Measurements from ENCODE around the gene CEP78. TPM values are rescaled to one million over a fixed set of nuclear protein-coding genes. Genes with fewer than 3 reads are reported as not detected.

The CEP78 gene
- total RNA-seq, 2 donors from 2014 or later = 22.6 to 37.2 TPM

DNA sequence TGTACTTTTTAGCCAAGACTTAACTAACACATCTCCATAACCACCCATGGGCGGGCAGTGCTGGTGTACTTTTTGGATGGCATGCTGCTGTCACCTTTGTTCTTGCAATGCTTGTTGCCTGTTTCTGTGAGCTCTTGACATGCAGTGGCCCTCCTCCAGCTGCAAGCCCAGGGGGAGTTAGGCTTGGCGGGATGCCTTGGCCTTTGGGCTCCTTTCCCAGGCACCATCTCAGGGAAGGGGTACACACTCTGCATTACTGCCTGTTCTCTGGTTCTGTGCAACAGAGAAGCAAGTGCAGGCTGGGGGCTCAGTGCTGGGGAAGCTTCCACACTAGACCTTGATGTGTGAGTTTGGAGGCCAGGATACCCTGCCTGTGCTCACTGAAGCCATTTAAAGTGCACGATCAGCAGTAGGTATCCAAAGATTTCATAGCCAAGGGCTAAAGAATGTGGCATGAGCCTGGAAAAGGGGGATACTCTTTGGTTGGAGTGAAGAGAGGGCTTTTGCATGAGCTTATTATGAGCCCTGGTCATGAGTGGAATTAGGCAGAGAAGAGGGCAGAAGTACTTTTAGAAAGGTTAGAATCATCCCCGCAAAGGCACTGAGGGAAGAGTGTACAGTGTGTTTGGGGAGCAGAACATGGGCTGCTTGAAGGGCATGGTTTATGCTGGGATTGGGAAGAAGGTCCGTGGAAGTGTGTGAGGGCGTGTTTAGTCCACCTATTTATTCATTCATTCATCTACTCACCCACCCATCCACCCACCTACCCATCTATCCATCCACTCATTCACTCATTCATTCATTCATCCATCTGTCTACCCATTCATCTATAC is 83.5 kb downstream of the CEP78 start:
- Mint-ChIP-seq H3K27me3 (no peaks in the 10 kb centered on the region), H3K4me1 (peaks cover 8% of the 10 kb centered on the region), H3K9me3 (no peaks in the 10 kb centered on the region), H3K27ac (no peak overlapping the region), H3K36me3 (ENCODE audit: low read depth) (peaks cover 79% of the 10 kb centered on the region), H3K4me3 (no peak overlapping the region)
- ATAC-seq (replicated peaks) = no peak

- Mint-ChIP-seq H3K4me1 (peaks cover 4% of the 10 kb centered on the region), H3K36me3 (ENCODE audit: low read depth) (peaks cover 79% of the 10 kb centered on the region), H3K27ac (no peak overlapping the region), H3K27me3 (no peaks in the 10 kb centered on the region), H3K9me3 (no peaks in the 10 kb centered on the region), H3K4me3 (no peak overlapping the region)
- no peak for ATAC-seq (replicated peaks)
Observed at GRCh38 chr9:78320030-78320693, 84.3 kb downstream of the CEP78 start.

DNA sequence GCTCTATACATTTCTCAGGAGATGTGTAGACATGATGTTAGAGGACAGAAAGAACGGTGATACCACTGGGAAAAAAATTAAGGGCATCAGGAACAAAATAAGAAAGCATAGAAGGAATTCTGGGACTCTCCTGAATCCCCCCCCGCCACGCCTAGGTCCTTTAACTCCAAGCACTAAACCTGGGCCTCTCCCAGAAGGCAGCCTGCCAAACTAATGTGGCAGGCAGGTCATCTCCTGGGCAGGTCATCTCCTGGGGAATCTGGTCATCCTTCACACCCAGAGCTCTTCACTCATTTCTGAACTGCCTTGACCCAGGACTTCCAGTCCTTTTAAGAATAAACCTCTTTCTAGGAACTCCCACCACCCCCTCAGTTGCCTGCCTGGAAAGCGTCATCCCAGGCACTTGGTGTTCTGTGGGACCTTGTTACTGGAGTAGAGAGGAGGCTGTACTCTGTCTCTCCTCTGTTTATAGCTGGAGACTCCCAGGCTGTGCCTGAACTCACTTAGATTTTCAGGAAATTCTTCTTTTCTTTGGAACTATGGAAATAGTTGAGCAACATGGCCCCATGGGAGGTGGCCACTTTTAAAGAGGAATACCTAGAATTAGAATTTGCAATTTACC is 85.1 kb downstream of the CEP78 start:
- no peak overlapping the region for H3K4me3 Mint-ChIP-seq
- peaks cover 10% of the 10 kb centered on the region for H3K4me1 Mint-ChIP-seq
- peaks cover 88% of the 10 kb centered on the region for H3K36me3 Mint-ChIP-seq (ENCODE audit: low read depth)
- H3K27ac Mint-ChIP-seq = peak overlapping the region; percentile 22
- ATAC-seq (replicated peaks) = no peak
- no peaks in the 10 kb centered on the region for H3K9me3 Mint-ChIP-seq
- no peaks in the 10 kb centered on the region for H3K27me3 Mint-ChIP-seq

- Mint-ChIP-seq H3K36me3 (ENCODE audit: low read depth) (peaks cover 88% of the 10 kb centered on the region), H3K9me3 (no peaks in the 10 kb centered on the region), H3K4me3 (no peak overlapping the region), H3K27me3 (no peaks in the 10 kb centered on the region), H3K27ac (peak overlapping the region; percentile 22), H3K4me1 (peaks cover 10% of the 10 kb centered on the region)
- no peak for ATAC-seq (replicated peaks)
Observed at GRCh38 chr9:78321505-78321904, 85.6 kb downstream of the CEP78 start.

DNA sequence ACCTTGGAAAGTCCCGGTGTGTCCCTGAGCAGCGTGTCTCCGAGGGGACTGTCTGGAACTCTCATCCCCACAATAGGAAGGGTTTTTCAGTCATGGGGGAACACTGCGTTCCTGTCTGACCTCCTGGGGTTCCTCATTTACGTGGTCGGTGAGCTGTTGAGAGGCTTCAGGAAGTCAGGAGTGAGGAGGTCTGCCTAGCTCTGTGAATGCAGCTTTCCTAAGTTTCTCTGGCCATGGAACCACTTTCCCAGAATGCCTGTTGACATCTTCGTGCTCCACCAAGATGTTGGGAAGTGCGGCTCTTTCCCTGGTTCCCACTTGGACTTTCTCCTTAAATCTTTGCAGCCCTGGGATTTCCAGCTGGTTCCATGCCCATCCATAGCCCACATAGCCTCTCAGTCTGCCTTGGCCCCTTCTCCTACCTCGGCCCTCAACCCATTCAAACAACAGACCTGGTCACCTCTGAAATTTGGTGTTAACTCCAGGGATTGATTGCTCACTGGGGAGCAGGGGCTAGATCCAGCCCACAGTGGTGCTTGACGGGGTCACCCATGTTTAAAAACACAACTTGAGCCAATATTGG is 88.3 kb downstream of the CEP78 start:
- Mint-ChIP-seq H3K36me3 (ENCODE audit: low read depth) (peaks cover 84% of the 10 kb centered on the region), H3K4me3 (no peak overlapping the region), H3K4me1 (peaks cover 10% of the 10 kb centered on the region), H3K27ac (no peak overlapping the region), H3K9me3 (no peaks in the 10 kb centered on the region), H3K27me3 (no peaks in the 10 kb centered on the region)
- no peak for ATAC-seq (replicated peaks)

DNA sequence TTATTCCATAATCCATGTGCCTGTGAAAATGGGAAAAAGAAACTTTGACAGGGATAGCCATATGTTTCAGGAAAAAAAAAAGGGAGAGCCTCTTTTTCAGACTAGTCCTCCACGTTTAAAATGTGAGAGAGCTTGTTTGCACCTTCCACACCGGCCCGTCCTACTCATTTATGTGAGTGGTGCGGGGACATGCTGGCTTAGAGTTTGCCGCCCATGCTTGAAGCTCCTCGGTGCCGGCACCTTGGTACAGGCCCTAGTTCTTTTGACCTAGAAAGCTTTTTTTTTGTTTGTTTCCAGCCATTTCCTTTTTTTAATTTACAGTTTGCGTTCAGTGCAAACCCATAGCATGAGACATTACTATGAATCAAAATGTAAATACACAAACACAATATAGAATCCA is 88.8 kb downstream of the CEP78 start:
- H3K27ac Mint-ChIP-seq = no peak overlapping the region
- H3K4me3 Mint-ChIP-seq = no peak overlapping the region
- H3K36me3 Mint-ChIP-seq (ENCODE audit: low read depth) = peaks cover 84% of the 10 kb centered on the region
- H3K27me3 Mint-ChIP-seq = no peaks in the 10 kb centered on the region
- H3K4me1 Mint-ChIP-seq = peaks cover 10% of the 10 kb centered on the region
- no peaks in the 10 kb centered on the region for H3K9me3 Mint-ChIP-seq
- no peak for ATAC-seq (replicated peaks)

- H3K4me1 Mint-ChIP-seq = peaks cover 6% of the 10 kb centered on the region
- ATAC-seq (replicated peaks) = no peak
- H3K27me3 Mint-ChIP-seq = no peaks in the 10 kb centered on the region
- peaks cover 84% of the 10 kb centered on the region for H3K36me3 Mint-ChIP-seq (ENCODE audit: low read depth)
- H3K9me3 Mint-ChIP-seq = no peaks in the 10 kb centered on the region
- H3K4me3 Mint-ChIP-seq = no peak overlapping the region
- no peak overlapping the region for H3K27ac Mint-ChIP-seq
Observed at GRCh38 chr9:78325343-78325742, 89.5 kb downstream of the CEP78 start.

DNA sequence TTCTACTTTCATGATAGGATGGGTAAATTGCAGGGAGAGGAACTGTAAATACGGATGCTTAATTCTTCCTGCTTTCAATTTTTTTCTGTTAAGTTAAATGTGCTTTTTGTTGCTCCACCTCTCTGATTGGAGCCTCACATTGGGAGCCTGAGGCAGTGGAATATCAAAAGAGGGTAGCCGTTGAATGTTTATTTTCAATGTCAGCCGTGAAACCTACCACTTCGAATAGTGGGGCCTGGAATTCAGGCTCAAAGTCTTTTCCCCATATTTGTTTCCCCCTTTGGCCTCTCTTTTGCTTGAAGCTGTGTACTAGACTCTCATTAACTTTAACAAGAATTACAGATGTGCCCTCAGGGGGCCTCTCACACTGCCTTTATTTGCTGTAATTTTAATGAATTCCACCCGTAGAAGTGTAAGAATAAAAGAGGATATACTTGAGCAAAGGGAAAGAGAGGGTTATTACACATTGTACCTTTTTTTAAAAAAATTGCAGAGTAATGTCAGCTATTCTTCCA is 90.0 kb downstream of the CEP78 start:
- H3K36me3 Mint-ChIP-seq (ENCODE audit: low read depth) = peaks cover 84% of the 10 kb centered on the region
- H3K4me3 Mint-ChIP-seq = no peak overlapping the region
- no peak overlapping the region for H3K27ac Mint-ChIP-seq
- H3K4me1 Mint-ChIP-seq = peaks cover 6% of the 10 kb centered on the region
- no peak for ATAC-seq (replicated peaks)
- no peaks in the 10 kb centered on the region for H3K9me3 Mint-ChIP-seq
- H3K27me3 Mint-ChIP-seq = no peaks in the 10 kb centered on the region

- Mint-ChIP-seq H3K4me1 (peaks cover 6% of the 10 kb centered on the region), H3K27me3 (no peaks in the 10 kb centered on the region), H3K4me3 (no peak overlapping the region), H3K36me3 (ENCODE audit: low read depth) (peaks cover 84% of the 10 kb centered on the region), H3K27ac (no peak overlapping the region), H3K9me3 (no peaks in the 10 kb centered on the region)
- no peak for ATAC-seq (replicated peaks)
Observed at GRCh38 chr9:78326564-78326963, 90.7 kb downstream of the CEP78 start.

Other genes with a start within 250 kb of the CEP78 start
- 10 to 100 TPM; 12.8 to 18.5 TPM for gene GNAQ, start 204.3 kb upstream of the CEP78 start, total RNA-seq
- 10 to 100 TPM; 14.1 to 62.2 TPM for gene PSAT1, start 61.0 kb downstream of the CEP78 start, total RNA-seq

Data from activated T-helper 17 cell treated with anti-CD3 and anti-CD28 coated beads, Interleukin-2, amount 50 U/mL, for 72 hours (primary cell).